ENCODE measurements around the gene SAMD14. TPM values are rescaled to one million over a fixed set of nuclear protein-coding genes. Genes with fewer than 3 reads are reported as not detected.

The SAMD14 gene
- total RNA-seq, 1 experiment from 2014 or later = 5.9 TPM

DNA sequence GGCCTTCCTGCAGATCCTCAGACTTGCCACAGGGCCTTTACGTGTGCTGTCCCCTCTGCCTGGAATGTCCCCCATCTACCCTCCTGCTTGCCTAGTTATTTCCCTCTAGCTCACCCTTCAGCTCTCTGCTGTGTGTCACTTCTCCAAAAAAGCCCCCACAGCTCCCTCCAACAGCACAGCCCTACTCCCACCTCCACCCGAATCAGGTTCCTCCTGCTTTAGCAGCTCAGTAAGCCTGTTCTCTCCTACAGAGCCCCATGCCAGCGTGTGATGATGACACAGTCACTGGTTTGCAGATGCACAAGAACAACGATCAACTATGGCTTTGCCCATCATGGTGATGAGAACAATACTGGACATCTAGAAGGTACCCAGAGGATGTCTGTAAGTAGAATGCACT lies 7.1 kb upstream of the SAMD14 start:
- Mint-ChIP-seq H3K4me1 (peaks cover 27% of the 10 kb centered on the region), H3K27ac (no peak overlapping the region; the same call in 1 of the 2 replicates), H3K27me3 (ENCODE audit: low read depth) (peaks cover 5% of the 10 kb centered on the region; the same call in 1 of the 2 replicates), H3K9me3 (no peaks in the 10 kb centered on the region), H3K4me3 (no peak overlapping the region), H3K36me3 (peaks cover 36% of the 10 kb centered on the region)
- TF ChIP-seq HMGA2 (CRISPR knock-in tag; IDR thresholded peaks at IDR 0.05) = no peak
- TF ChIP-seq PRRX2 (CRISPR knock-in tag; IDR thresholded peaks at IDR 0.05) = no peak
- TF ChIP-seq, protein P1, sequence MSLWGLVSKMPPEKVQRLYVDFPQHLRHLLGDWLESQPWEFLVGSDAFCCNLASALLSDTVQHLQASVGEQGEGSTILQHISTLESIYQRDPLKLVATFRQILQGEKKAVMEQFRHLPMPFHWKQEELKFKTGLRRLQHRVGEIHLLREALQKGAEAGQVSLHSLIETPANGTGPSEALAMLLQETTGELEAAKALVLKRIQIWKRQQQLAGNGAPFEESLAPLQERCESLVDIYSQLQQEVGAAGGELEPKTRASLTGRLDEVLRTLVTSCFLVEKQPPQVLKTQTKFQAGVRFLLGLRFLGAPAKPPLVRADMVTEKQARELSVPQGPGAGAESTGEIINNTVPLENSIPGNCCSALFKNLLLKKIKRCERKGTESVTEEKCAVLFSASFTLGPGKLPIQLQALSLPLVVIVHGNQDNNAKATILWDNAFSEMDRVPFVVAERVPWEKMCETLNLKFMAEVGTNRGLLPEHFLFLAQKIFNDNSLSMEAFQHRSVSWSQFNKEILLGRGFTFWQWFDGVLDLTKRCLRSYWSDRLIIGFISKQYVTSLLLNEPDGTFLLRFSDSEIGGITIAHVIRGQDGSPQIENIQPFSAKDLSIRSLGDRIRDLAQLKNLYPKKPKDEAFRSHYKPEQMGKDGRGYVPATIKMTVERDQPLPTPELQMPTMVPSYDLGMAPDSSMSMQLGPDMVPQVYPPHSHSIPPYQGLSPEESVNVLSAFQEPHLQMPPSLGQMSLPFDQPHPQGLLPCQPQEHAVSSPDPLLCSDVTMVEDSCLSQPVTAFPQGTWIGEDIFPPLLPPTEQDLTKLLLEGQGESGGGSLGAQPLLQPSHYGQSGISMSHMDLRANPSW (CRISPR knock-in tag; conservative IDR thresholded peaks at IDR 0.05; ENCODE audit: low read depth) = no peak
- no peak for TF ChIP-seq ZSCAN18 (CRISPR knock-in tag; IDR thresholded peaks at IDR 0.05)
- TF ChIP-seq, protein P2, sequence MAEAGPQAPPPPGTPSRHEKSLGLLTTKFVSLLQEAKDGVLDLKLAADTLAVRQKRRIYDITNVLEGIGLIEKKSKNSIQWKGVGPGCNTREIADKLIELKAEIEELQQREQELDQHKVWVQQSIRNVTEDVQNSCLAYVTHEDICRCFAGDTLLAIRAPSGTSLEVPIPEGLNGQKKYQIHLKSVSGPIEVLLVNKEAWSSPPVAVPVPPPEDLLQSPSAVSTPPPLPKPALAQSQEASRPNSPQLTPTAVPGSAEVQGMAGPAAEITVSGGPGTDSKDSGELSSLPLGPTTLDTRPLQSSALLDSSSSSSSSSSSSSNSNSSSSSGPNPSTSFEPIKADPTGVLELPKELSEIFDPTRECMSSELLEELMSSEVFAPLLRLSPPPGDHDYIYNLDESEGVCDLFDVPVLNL (CRISPR knock-in tag; IDR thresholded peaks at IDR 0.05; ENCODE audit: borderline replicate concordance, low read depth) = no peak
- no peak for TF ChIP-seq SOX15 (CRISPR knock-in tag; IDR thresholded peaks at IDR 0.05)
- TF ChIP-seq ZNF532 (CRISPR knock-in tag; IDR thresholded peaks at IDR 0.05; ENCODE audit: borderline replicate concordance) = no peak
- no peak for TF ChIP-seq ESRRA (CRISPR knock-in tag; IDR thresholded peaks at IDR 0.05; ENCODE audit: borderline replicate concordance)
- no peak for TF ChIP-seq ZNF416 (CRISPR knock-in tag; IDR thresholded peaks at IDR 0.05)
- TF ChIP-seq CBFB (CRISPR knock-in tag; IDR thresholded peaks at IDR 0.05; ENCODE audit: low read depth) = no peak
- TF ChIP-seq, protein P3, sequence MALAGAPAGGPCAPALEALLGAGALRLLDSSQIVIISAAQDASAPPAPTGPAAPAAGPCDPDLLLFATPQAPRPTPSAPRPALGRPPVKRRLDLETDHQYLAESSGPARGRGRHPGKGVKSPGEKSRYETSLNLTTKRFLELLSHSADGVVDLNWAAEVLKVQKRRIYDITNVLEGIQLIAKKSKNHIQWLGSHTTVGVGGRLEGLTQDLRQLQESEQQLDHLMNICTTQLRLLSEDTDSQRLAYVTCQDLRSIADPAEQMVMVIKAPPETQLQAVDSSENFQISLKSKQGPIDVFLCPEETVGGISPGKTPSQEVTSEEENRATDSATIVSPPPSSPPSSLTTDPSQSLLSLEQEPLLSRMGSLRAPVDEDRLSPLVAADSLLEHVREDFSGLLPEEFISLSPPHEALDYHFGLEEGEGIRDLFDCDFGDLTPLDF (CRISPR knock-in tag; IDR thresholded peaks at IDR 0.05) = no peak
- TF ChIP-seq FOXJ3 (CRISPR knock-in tag; IDR thresholded peaks at IDR 0.05; ENCODE audit: borderline replicate concordance) = no peak
- TF ChIP-seq USF1 (CRISPR knock-in tag; IDR thresholded peaks at IDR 0.05) = no peak
- TF ChIP-seq MAX (CRISPR knock-in tag; IDR thresholded peaks at IDR 0.05) = no peak
- DNase-seq (ENCODE audit: low spot score) (no peak), ATAC-seq (no peak)
- ChIA-PET CTCF (interaction anchor here (0.8 to 1.9 kb wide), 7 partner anchors 9 to 260 kb away, joined by 3 to 10 read pairs (median 4); partner anchors contain the start of gene LRRC59), POLR2A (no interaction called here)

Data from WTC11 (cell line).